Mammary epithelial cell (primary cell): ENCODE results near the gene WLS.

Experiments
- CTCF ChIP-seq, 2 donors: IDR thresholded peaks in 1 of 2; conservative IDR thresholded peaks in 1 of 2; 2 replicates each; pipeline ENCODE4 v1.5.1; 2011 to 2012; ENCODE audit warnings: inconsistent platforms in 2 of 2, low read length in 2 of 2, mild to moderate bottlenecking in 2 of 2, control low read depth in 1 of 2, low read depth in 1 of 2; ENCODE audit not compliant: insufficient read depth in 1 of 2; ENCODE audit errors: extremely low read depth in 1 of 2
- EZH2 ChIP-seq: IDR thresholded peaks from 2 replicates; pipeline ENCODE4 v1.6.1; 2012; ENCODE audit warnings: low read length, inconsistent platforms, borderline replicate concordance

GRCh38 chr1:68120136-68120791, 112.1 kb downstream of the WLS start:
- TF ChIP-seq EZH2, result no peak
- TF ChIP-seq CTCF (conservative IDR thresholded peaks at IDR 0.05 in 1 of 2, IDR thresholded peaks at IDR 0.05 in 1 of 2; ENCODE audit: extremely low read depth in 1 of 2, insufficient read depth in 1 of 2, low read depth in 1 of 2, low read length in 2 of 2), result peak; percentile 76 to 78
